Mammary epithelial cell (primary cell): Measurements from ENCODE around the gene LRP1.

Experiments
- CTCF ChIP-seq, 2 donors: IDR thresholded peaks in 1 of 2; conservative IDR thresholded peaks in 1 of 2; 2 replicates each; pipeline ENCODE4 v1.5.1; 2011 to 2012; ENCODE audit warnings: inconsistent platforms in 2 of 2, low read length in 2 of 2, mild to moderate bottlenecking in 2 of 2, control low read depth in 1 of 2, low read depth in 1 of 2; ENCODE audit not compliant: insufficient read depth in 1 of 2; ENCODE audit errors: extremely low read depth in 1 of 2
- EZH2 ChIP-seq: IDR thresholded peaks from 2 replicates; pipeline ENCODE4 v1.6.1; 2012; ENCODE audit warnings: low read length, inconsistent platforms, borderline replicate concordance

GRCh38 chr12:57135527-57136326 lies 7.4 kb downstream of the LRP1 start:
- TF ChIP-seq CTCF (conservative IDR thresholded peaks at IDR 0.05 in 1 of 2, IDR thresholded peaks at IDR 0.05 in 1 of 2; ENCODE audit: extremely low read depth in 1 of 2, insufficient read depth in 1 of 2, low read depth in 1 of 2, low read length in 2 of 2) (no peak), EZH2 (no peak)
